ENCODE measurements around the gene MTNR1B. TPM values are rescaled to one million over a fixed set of nuclear protein-coding genes. Genes with fewer than 3 reads are reported as not detected.
A peak's percentile ranks its signal among the peaks of the same experiment; 100 is the strongest.

The MTNR1B gene
- total RNA-seq, 1 donor from 2014 or later: 0.94 TPM

- H3K27me3 Mint-ChIP-seq (ENCODE audit: unreplicated experiment): no peaks in the 10 kb centered on the region
- no peak for DNase-seq (ENCODE audit: extremely low spot score, unreplicated experiment)
- H3K4me1 Mint-ChIP-seq (ENCODE audit: unreplicated experiment): peaks cover 17% of the 10 kb centered on the region
- H3K9me3 Mint-ChIP-seq (ENCODE audit: unreplicated experiment): no peaks in the 10 kb centered on the region
- H3K36me3 Mint-ChIP-seq (ENCODE audit: unreplicated experiment): no peaks in the 10 kb centered on the region
- H3K27ac Mint-ChIP-seq (ENCODE audit: unreplicated experiment): no peak overlapping the region
- TF ChIP-seq CTCF (IDR thresholded peaks at IDR 0.05): no peak
- H3K4me3 Mint-ChIP-seq (ENCODE audit: unreplicated experiment): no peak overlapping the region
Measured at GRCh38 chr11:93025558-93026255, 56.3 kb downstream of the MTNR1B start.

- no peak for TF ChIP-seq CTCF (IDR thresholded peaks at IDR 0.05)
- Mint-ChIP-seq H3K4me3 (ENCODE audit: unreplicated experiment) (no peak overlapping the region), H3K27me3 (ENCODE audit: unreplicated experiment) (no peaks in the 10 kb centered on the region), H3K27ac (ENCODE audit: unreplicated experiment) (no peak overlapping the region), H3K9me3 (ENCODE audit: unreplicated experiment) (peaks cover 5% of the 10 kb centered on the region), H3K4me1 (ENCODE audit: unreplicated experiment) (peaks cover 22% of the 10 kb centered on the region), H3K36me3 (ENCODE audit: unreplicated experiment) (no peaks in the 10 kb centered on the region)
- no peak for DNase-seq (ENCODE audit: extremely low spot score, unreplicated experiment)
Measured at GRCh38 chr11:93028960-93029522, 59.6 kb downstream of the MTNR1B start.

- Mint-ChIP-seq H3K27ac (ENCODE audit: unreplicated experiment) (peak overlapping the region; percentile 57), H3K4me1 (ENCODE audit: unreplicated experiment) (peaks cover 22% of the 10 kb centered on the region), H3K36me3 (ENCODE audit: unreplicated experiment) (no peaks in the 10 kb centered on the region), H3K27me3 (ENCODE audit: unreplicated experiment) (no peaks in the 10 kb centered on the region), H3K4me3 (ENCODE audit: unreplicated experiment) (no peak overlapping the region), H3K9me3 (ENCODE audit: unreplicated experiment) (peaks cover 9% of the 10 kb centered on the region)
- no peak for TF ChIP-seq CTCF (IDR thresholded peaks at IDR 0.05)
- DNase-seq (ENCODE audit: extremely low spot score, unreplicated experiment): no peak
Measured at GRCh38 chr11:93031386-93031785, 61.9 kb downstream of the MTNR1B start.

Other genes with a start within 250 kb of the MTNR1B start
- 23.3 and 25.3 TPM in 2 replicates for gene SLC36A4, start 228.3 kb downstream of the MTNR1B start, total RNA-seq